HG02759 (cell line): Measurements from ENCODE around the gene ABCG4.
"Not testable (repeated sequence)": the region's sequence is repeated elsewhere in the genome, so short reads cannot be mapped to it uniquely, and the experiment has no call there.

Experiments used
- ATAC-seq: cut with Tn5 transposase; IDR thresholded peaks from one replicate; pipeline ENCODE4 v1.9.1; 2021; ENCODE audit warnings: mild to moderate bottlenecking, moderate library complexity; ENCODE audit not compliant: unreplicated experiment

The ABCG4 gene

GRCh38 chr11:119115484-119116234 lies 33.2 kb upstream of the ABCG4 start:
- ATAC-seq: no peak

- ATAC-seq: no peak
Observed at GRCh38 chr11:119116235-119116594, 32.6 kb upstream of the ABCG4 start.

- no peak for ATAC-seq
Observed at GRCh38 chr11:119116601-119117000, 32.3 kb upstream of the ABCG4 start.

- no peak for ATAC-seq
Observed at GRCh38 chr11:119117004-119117706, 31.7 kb upstream of the ABCG4 start.

GRCh38 chr11:119118227-119118626 lies 30.6 kb upstream of the ABCG4 start:
- no peak for ATAC-seq

GRCh38 chr11:119118946-119119345 lies 29.9 kb upstream of the ABCG4 start:
- ATAC-seq: no peak

GRCh38 chr11:119120639-119121007 lies 28.2 kb upstream of the ABCG4 start:
- no peak for ATAC-seq

GRCh38 chr11:119121008-119121810 lies 27.6 kb upstream of the ABCG4 start, which contains the start of gene HINFP:
TSS of gene HINFP (plus strand) at chr11:119121580. CDS start at chr11:119126945, 5,365 bp downstream.
- ATAC-seq: peak; percentile 97

GRCh38 chr11:119121811-119122124 lies 27.1 kb upstream of the ABCG4 start:
- ATAC-seq: no peak

GRCh38 chr11:119125821-119126220 lies 23.0 kb upstream of the ABCG4 start:
- ATAC-seq: no peak

GRCh38 chr11:119126675-119127268 lies 22.1 kb upstream of the ABCG4 start:
- no peak for ATAC-seq

GRCh38 chr11:119130662-119131061 lies 18.2 kb upstream of the ABCG4 start:
- ATAC-seq: no peak

- ATAC-seq: no peak
Observed at GRCh38 chr11:119134389-119134978, 14.4 kb upstream of the ABCG4 start.

- ATAC-seq: not testable (repeated sequence)
Observed at GRCh38 chr11:119139276-119139675, 9.6 kb upstream of the ABCG4 start.

GRCh38 chr11:119144825-119145486 lies 3.9 kb upstream of the ABCG4 start:
- ATAC-seq: no peak

- no peak for ATAC-seq
Observed at GRCh38 chr11:119145551-119145950, 3.3 kb upstream of the ABCG4 start.

GRCh38 chr11:119147604-119148333 lies 1.1 kb upstream of the ABCG4 start:
- no peak for ATAC-seq

- no peak for ATAC-seq
Observed at GRCh38 chr11:119148720-119149017, 183 bp upstream of the ABCG4 start.

GRCh38 chr11:119149786-119150275 lies 979 bp downstream of the ABCG4 start:
- ATAC-seq: no peak

GRCh38 chr11:119152043-119152442 lies 3.2 kb downstream of the ABCG4 start:
- no peak for ATAC-seq
